Superior temporal gyrus (tissue), 1 donor: ENCODE results near the gene KLHL14.
"Not testable (repeated sequence)": the region's sequence is repeated elsewhere in the genome, so short reads cannot be mapped to it uniquely, and the experiment has no call there.

Experiments
- DNase-seq: peaks from one replicate; pipeline ENCODE4 v3.0.0-alpha.2; 2016; ENCODE audit errors: extremely low spot score

The KLHL14 gene

GRCh38 chr18:32637659-32638058, 135.2 kb downstream of the KLHL14 start:
- DNase-seq: not testable (repeated sequence)

- DNase-seq: no peak
Observed at GRCh38 chr18:32637226-32637625, 135.6 kb downstream of the KLHL14 start.

GRCh38 chr18:32634876-32635431, 137.9 kb downstream of the KLHL14 start:
- DNase-seq: no peak

- DNase-seq: peak; percentile 38
Observed at GRCh38 chr18:32629981-32630700, 142.7 kb downstream of the KLHL14 start.

- DNase-seq: no peak
Observed at GRCh38 chr18:32629292-32629691, 143.5 kb downstream of the KLHL14 start.

GRCh38 chr18:32624182-32624723, 148.6 kb downstream of the KLHL14 start:
- no peak for DNase-seq

- DNase-seq: no peak
Observed at GRCh38 chr18:32623563-32623962, 149.3 kb downstream of the KLHL14 start.
